ENCODE results near the gene SOX21.

GRCh38 chr13:94660695-94661326 lies 51.5 kb downstream of the SOX21 start:
- TF ChIP-seq CTCF (IDR thresholded peaks at IDR 0.05) (peak in 3 of 5 experiments; percentile 9 to 26 (median 17)), POLR2A (IDR thresholded peaks at IDR 0.05) (no peak)
